Astrocyte of the cerebellum (primary cell): ENCODE measurements around the gene DNASE1L3.
A peak's percentile ranks its signal among the peaks of the same experiment; 100 is the strongest.

Experiments
- DNase-seq: peaks from one replicate; pipeline ENCODE4 v3.0.0-alpha.2; 2011; ENCODE audit warnings: low read depth
- H3K4me3 ChIP-seq: 2 replicates; pipeline ENCODE4 v1.5.1; 2011; ENCODE audit warnings: mild to moderate bottlenecking, low read depth, low read length, moderate library complexity
- CTCF ChIP-seq: IDR thresholded peaks from 2 replicates; pipeline ENCODE4 v1.5.1; 2012; ENCODE audit warnings: low read length, low read depth, moderate library complexity, mild to moderate bottlenecking; ENCODE audit errors: missing control alignments
- in situ Hi-C: cut with HindIII; loops from 2 replicates; pipeline ENCODE4 v1.10.0; 2017; ENCODE audit warnings: low sequenced_read_pairs

DNASE1L3 gene

GRCh38 chr3:58242340-58242739 lies 31.6 kb upstream of the DNASE1L3 start:
- no peak for DNase-seq
- H3K4me3 ChIP-seq, result no peak overlapping the region
- no peak for TF ChIP-seq CTCF
- in situ Hi-C loops, result no loop called here

- no peak overlapping the region for H3K4me3 ChIP-seq
- no peak for TF ChIP-seq CTCF
- DNase-seq, result no peak
- in situ Hi-C loops, result no loop called here
Observed at GRCh38 chr3:58241306-58242044, 30.7 kb upstream of the DNASE1L3 start.

GRCh38 chr3:58238830-58239229 lies 28.1 kb upstream of the DNASE1L3 start:
- no peak for TF ChIP-seq CTCF
- no peak for DNase-seq
- in situ Hi-C loops, result no loop called here
- H3K4me3 ChIP-seq, result no peak overlapping the region

- in situ Hi-C loops, result no loop called here
- peak overlapping the region; percentile 81 for H3K4me3 ChIP-seq
- no peak for TF ChIP-seq CTCF
- DNase-seq, result no peak
Observed at GRCh38 chr3:58237941-58238681, 27.3 kb upstream of the DNASE1L3 start.

- H3K4me3 ChIP-seq, result peak within 1 kb of the TSS; percentile 81
- TF ChIP-seq CTCF, result no peak
- DNase-seq, result no peak
- in situ Hi-C loops, result no loop called here
Observed at GRCh38 chr3:58237238-58237940, 26.6 kb upstream of the DNASE1L3 start, which contains the start of gene ABHD6. ABHD6 (plus strand) TSS chr3:58237792; CDS start chr3:58256587, 18,795 bp downstream.

- in situ Hi-C loops, result no loop called here
- no peak for DNase-seq
- no peak for TF ChIP-seq CTCF
- H3K4me3 ChIP-seq, result peak overlapping the region; percentile 81
Observed at GRCh38 chr3:58236527-58237237, 25.9 kb upstream of the DNASE1L3 start.
